Natural killer cell treated with Interleukin-12 subunit alpha and Interleukin-12 subunit beta and Interleukin-15 and Interleukin-18, amount 100 ng/mL, for 72 hours (primary cell): Measurements from ENCODE around the gene RBBP6. TPM values are rescaled to one million over a fixed set of nuclear protein-coding genes. Genes with fewer than 3 reads are reported as not detected.

ENCODE experiments used
- ATAC-seq, 2 donors: fragments of 150-1000 bp; cut with Tn5 transposase in 1 of 2; sonication (Bioruptor Pico), chemical (Tn5 transposase) in 1 of 2; 2 replicates each; pipeline ENCODE4 v1.10.0; 2021
- DNase-seq: peaks from one replicate; pipeline ENCODE4 v3.0.0; 2022; ENCODE audit warnings: low spot score
- H3K27ac Mint-ChIP-seq, 2 donors: 1 replicate in 1 of 2; 2 replicates in 1 of 2; pipeline ENCODE4 v1.8.0; 2022; ENCODE audit warnings: mixed read lengths in 2 of 2, mild to moderate bottlenecking in 1 of 2, moderate library complexity in 1 of 2
- H3K27me3 Mint-ChIP-seq, 2 donors: 1 replicate in 1 of 2; 2 replicates in 1 of 2; pipeline ENCODE4 v1.8.0; 2022; ENCODE audit warnings: mixed read lengths in 2 of 2
- H3K36me3 Mint-ChIP-seq: one replicate; pipeline ENCODE4 v1.8.0; 2022; ENCODE audit warnings: mixed read lengths
- H3K4me1 Mint-ChIP-seq, 2 donors: 1 replicate in 1 of 2; 2 replicates in 1 of 2; pipeline ENCODE4 v1.8.0; 2022; ENCODE audit warnings: low read depth in 2 of 2, mixed read lengths in 2 of 2, mild to moderate bottlenecking in 1 of 2
- H3K4me3 Mint-ChIP-seq: one replicate; pipeline ENCODE4 v1.8.0; 2022; ENCODE audit warnings: mixed read lengths
- H3K9me3 Mint-ChIP-seq: 2 replicates; pipeline ENCODE4 v1.8.0; 2022; ENCODE audit warnings: mixed read lengths
- total RNA-seq, 2 donors: library from RNA; stranded (reverse); gene quantifications; one replicate each; pipeline ENCODE4 v1.2.3, GENCODE V29; 2022

The RBBP6 gene
- total RNA-seq, 2 donors from 2014 or later, result 64.0 to 69.5 TPM

DNA sequence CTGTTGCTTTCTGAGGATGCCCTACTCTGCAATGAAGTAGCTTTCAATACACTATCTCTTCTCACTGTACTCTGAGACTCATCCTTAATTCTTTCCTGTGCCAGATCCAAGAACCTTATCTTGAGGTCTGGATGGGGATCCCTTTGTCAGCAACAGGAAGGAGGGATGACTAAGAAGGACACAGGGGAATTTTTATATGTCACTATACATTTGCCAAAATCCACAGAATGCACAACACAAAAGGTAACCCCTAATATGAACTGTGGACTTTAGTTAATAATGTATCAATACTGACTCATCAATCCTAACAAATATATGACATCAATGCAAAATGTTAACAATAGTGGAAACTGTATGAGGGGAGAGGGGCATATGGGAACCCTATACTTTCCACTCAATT lies 4.7 kb upstream of the RBBP6 start:
- Mint-ChIP-seq H3K27me3 (no peaks in the 10 kb centered on the region), H3K27ac (no peak overlapping the region), H3K4me3 (no peak overlapping the region), H3K4me1 (peaks cover 3 to 4% of the 10 kb centered on the region in 2 donors), H3K9me3 (no peaks in the 10 kb centered on the region), H3K36me3 (no peaks in the 10 kb centered on the region)
- DNase-seq (no peak), ATAC-seq (no peak)

DNA sequence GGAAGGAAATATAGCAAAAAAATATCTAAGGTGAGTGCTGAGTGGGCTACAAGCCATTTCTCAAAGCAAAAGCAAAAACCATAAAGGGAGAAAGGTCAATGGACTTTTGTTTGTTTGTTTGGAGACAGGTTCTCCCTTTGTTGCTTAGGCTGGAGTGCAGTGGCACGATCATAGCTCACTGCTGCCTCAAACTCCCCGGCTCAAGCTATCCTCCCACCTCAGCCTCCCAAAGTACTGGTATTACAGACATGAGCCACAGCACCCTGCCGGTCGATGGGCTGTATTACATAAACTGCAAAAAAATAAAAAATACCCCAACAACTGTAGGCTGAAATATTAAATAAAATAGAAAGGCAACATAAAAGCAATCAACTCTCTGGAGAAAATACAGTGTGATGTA lies 3.5 kb upstream of the RBBP6 start:
- Mint-ChIP-seq H3K4me1 (peaks cover 3 to 4% of the 10 kb centered on the region in 2 donors), H3K27ac (no peak overlapping the region), H3K9me3 (no peaks in the 10 kb centered on the region), H3K27me3 (no peaks in the 10 kb centered on the region), H3K4me3 (no peak overlapping the region), H3K36me3 (peaks cover 6% of the 10 kb centered on the region)
- DNase-seq (no peak), ATAC-seq (no peak)

DNA sequence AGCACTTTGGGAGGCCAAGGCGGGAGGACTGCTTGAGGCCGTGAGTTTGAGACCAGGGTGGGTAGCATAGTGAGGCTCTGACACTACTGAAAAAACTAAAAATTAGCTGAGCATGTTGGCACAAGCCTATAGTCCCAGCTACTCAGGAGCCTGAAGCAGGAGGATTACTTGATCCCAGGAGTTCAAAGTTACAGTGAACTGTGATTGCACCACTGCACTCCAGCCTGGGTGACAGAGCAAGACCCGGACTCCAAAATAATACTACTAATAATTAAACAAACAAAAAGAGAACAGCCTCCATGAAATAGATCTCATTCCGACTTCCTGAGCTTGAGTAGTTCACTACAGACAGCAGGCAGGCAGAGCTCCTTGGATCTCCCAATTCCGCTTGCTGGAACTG lies 2.7 kb upstream of the RBBP6 start:
- Mint-ChIP-seq H3K27ac (no peak overlapping the region), H3K36me3 (peaks cover 14% of the 10 kb centered on the region)

DNA sequence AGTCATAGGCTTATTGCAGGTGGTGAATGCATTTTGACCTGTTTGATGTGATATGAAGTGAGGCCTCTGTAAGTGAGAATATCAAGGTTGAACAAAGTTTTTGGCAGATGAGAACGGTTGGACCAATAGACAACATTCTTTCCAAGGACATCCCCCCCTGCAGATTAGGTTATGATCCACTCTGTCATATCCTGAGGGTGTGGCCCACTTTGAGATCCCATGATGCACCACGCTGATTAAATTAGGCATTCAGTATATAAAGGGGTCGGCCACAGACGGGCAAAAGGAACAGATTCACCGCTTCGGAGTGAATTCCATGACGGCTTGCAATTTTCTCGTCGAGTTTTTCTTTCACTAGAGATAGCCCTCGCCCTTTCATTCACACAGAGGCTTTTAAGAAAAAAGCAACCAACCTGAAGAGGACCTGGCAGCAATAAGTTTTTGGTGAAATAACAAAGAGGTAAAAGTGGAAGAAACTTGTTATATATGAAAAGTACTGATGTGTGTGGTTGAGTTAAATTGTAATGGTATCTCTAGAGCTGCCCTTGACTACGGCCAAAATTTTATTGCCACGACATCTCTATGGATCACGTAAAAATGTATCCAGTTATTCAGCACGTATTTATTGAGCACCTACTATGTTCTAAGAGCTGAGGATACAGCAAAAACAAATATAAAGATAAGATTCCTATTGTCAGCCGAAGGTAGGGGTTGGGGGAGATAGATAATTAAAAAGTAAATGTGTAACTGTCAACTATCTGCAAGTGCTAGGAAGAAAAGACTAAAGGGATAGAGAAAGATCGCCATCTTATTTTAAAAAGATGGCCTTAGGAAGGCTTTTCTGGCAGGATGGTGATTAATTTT lies 1.7 kb upstream of the RBBP6 start:
- no peaks in the 10 kb centered on the region for H3K9me3 Mint-ChIP-seq
- H3K27ac Mint-ChIP-seq, result no peak overlapping the region
- ATAC-seq (no peak), DNase-seq (no peak)
- H3K4me3 Mint-ChIP-seq, result peak overlapping the region; percentile 59
- H3K36me3 Mint-ChIP-seq, result peaks cover 21% of the 10 kb centered on the region
- H3K27me3 Mint-ChIP-seq, result no peaks in the 10 kb centered on the region
- H3K4me1 Mint-ChIP-seq, result peaks cover 17 to 22% of the 10 kb centered on the region in 2 donors

More for the DNA sequence above, 2.7 kb upstream of the RBBP6 start:
- H3K4me3 Mint-ChIP-seq, result no peak overlapping the region
- DNase-seq, result no peak
- ATAC-seq, result no peak
- H3K27me3 Mint-ChIP-seq, result no peaks in the 10 kb centered on the region
- peaks cover 9 to 11% of the 10 kb centered on the region in 2 donors for H3K4me1 Mint-ChIP-seq
- no peaks in the 10 kb centered on the region for H3K9me3 Mint-ChIP-seq

DNA sequence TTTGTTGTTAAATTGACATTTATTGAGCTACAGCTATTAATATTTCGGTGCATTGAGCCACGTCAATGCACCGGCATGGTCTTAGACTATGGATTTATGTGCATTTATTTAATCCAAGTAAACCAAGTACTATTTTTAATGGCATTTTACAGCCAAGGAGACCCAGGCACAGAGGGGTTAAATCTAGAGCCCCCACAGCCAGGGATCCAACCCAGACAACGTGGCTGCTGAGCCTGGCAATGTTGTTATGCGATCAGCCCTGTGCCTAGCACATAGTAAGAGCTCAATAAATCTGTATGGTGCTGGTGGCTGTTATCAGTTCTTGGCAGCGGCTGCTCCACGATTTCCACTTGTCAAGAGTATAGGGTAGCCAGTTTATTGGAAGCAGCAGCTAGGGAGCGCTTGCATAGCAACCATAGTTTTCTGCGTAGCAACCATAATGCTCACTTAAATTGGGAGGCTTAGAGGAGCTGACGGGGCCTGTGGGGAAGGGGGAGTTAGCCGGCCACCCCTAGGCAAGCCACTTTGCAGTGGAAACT lies 541 bp upstream of the RBBP6 start:
- peaks cover 22 to 29% of the 10 kb centered on the region in 2 donors for H3K4me1 Mint-ChIP-seq
- H3K27ac Mint-ChIP-seq, result peak overlapping the region; percentile 100
- DNase-seq, result no peak
- no peak for ATAC-seq
- peaks cover 21% of the 10 kb centered on the region for H3K36me3 Mint-ChIP-seq
- no peaks in the 10 kb centered on the region for H3K27me3 Mint-ChIP-seq
- no peaks in the 10 kb centered on the region for H3K9me3 Mint-ChIP-seq
- peak overlapping the region; percentile 95 for H3K4me3 Mint-ChIP-seq

DNA sequence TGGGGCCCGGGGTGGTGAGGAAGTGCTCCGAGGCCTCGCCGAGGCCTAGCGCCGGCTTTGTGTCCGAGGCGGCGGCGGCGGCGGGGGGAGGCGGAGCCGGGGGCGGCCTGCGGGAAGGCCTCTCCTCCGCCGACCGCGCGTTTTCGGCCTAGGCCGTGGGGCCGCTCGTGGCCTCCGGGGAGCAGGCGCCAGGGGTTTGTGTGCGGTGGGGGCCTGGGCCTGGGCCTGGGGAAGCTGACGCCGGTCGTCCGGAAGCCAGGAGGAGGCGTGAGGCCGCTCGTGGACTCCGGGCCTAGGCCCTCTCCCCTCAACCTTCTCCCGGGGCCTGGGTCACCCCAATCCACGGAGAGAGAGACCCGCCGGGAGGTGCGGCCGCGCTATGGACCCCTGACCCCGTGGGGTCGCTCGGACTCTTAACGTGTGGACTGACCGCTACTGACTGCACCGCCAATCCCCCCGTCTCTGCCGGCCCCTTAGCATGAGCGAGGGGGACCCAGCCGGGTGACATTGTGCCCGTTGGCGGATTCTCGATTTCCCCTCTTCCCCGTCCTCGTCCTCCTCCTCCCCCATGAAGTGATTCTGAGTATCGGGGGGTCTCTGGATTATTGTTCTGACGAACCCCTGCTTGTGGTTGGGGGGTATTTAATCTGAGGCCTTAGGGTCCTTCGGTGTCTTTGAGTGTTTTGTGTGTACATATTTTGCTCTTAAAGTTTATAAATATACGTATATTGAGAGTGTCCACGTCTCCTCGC lies 660 bp downstream of the RBBP6 start:
- Mint-ChIP-seq H3K4me3 (peak overlapping the region; percentile 95), H3K27me3 (no peaks in the 10 kb centered on the region), H3K4me1 (peaks cover 27 to 36% of the 10 kb centered on the region in 2 donors), H3K27ac (peak overlapping the region; percentile 100), H3K36me3 (peaks cover 25% of the 10 kb centered on the region), H3K9me3 (no peaks in the 10 kb centered on the region)
- DNase-seq, result peak; percentile 78
- ATAC-seq, result peak; percentile 69 to 70

DNA sequence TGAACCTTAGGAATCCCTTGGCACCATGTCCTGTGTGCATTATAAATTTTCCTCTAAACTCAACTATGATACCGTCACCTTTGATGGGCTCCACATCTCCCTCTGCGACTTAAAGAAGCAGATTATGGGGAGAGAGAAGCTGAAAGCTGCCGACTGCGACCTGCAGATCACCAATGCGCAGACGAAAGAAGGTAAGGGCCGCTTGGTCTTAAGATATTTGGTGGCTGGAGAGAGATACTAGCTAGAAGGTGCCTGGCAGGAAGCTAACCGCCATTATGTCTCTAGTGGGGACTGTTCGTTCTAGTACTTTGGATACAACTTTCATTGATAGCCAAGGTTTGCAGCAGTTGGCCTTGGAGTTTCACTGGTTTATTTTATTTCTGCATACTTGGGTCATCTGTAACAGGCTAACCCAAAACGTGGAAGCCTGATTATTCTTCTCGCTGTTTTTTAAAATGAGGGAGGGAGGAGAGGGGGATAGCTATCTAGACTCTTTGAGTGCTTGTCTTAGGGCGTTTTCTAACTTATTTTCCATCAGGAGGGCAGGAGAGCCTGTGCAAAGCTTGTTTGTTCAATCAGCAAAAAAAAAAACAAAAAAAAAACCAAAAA lies 1.3 kb downstream of the RBBP6 start:
- no peaks in the 10 kb centered on the region for H3K9me3 Mint-ChIP-seq
- no peaks in the 10 kb centered on the region for H3K27me3 Mint-ChIP-seq
- DNase-seq (no peak), ATAC-seq (no peak)
- H3K27ac Mint-ChIP-seq, result peak overlapping the region; percentile 100
- H3K36me3 Mint-ChIP-seq, result peaks cover 30% of the 10 kb centered on the region
- peak overlapping the region; percentile 95 for H3K4me3 Mint-ChIP-seq
- peaks cover 33 to 43% of the 10 kb centered on the region in 2 donors for H3K4me1 Mint-ChIP-seq

DNA sequence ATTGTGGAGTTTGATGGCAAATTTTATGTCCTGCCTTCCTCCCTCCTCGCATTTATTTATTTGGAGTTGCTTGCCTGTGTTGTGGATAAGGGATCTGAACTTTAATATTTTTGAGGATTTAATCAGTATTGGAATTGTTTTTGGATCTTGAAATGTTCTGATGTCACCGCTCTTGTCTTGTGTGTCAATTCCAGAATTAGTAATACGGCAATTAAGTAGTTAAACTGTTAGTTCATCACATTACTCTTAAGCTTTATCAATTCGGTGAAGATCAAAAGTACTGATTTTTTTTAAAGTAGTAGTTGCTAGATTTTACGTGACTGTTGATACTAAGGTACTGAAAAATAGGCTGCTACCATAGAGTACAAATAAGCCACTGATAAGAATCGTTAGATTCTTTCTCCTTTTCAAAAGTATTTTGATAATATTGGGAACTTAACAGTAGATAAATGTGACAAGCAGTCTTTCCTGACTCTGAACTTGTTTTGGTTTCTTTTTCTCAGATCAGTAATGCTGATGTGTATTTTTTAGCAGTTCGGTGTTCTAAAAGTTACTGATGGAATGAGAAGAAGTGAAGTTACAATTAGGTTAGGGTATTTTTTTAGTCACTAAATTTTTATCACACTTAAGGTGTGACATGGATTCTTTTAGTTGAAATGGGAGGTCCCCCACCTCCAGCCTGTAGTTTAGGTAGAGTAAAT lies 2.0 kb downstream of the RBBP6 start:
- DNase-seq (no peak), ATAC-seq (no peak)
- Mint-ChIP-seq H3K9me3 (no peaks in the 10 kb centered on the region), H3K4me1 (peaks cover 34 to 46% of the 10 kb centered on the region in 2 donors), H3K27me3 (no peaks in the 10 kb centered on the region), H3K4me3 (peak overlapping the region; percentile 95), H3K27ac (peak overlapping the region; percentile 100), H3K36me3 (peaks cover 31% of the 10 kb centered on the region)

DNA sequence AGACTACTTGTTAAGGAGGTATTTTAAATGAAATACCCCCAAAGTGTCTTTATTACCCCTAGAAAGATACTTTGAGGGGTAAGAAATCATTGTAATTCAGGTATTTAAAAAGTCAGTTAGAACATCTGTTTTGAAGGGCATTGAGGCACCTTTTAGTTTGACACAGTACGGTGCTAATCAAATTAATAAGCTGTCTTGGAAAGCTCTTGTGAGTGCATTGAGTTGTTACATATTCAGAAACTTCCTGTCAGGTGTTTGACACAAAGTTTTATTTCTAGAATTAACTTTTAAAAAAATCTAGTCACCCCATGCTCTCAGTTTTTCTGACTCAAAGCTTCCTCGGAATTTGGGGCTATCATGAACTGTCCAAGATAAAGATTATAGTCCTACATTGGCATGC lies 4.6 kb downstream of the RBBP6 start:
- Mint-ChIP-seq H3K27ac (peak overlapping the region; percentile 35 to 44), H3K27me3 (no peaks in the 10 kb centered on the region), H3K36me3 (peaks cover 37% of the 10 kb centered on the region), H3K4me3 (peak overlapping the region; percentile 74), H3K4me1 (peaks cover 36 to 49% of the 10 kb centered on the region in 2 donors), H3K9me3 (no peaks in the 10 kb centered on the region)
- DNase-seq (no peak), ATAC-seq (no peak)

DNA sequence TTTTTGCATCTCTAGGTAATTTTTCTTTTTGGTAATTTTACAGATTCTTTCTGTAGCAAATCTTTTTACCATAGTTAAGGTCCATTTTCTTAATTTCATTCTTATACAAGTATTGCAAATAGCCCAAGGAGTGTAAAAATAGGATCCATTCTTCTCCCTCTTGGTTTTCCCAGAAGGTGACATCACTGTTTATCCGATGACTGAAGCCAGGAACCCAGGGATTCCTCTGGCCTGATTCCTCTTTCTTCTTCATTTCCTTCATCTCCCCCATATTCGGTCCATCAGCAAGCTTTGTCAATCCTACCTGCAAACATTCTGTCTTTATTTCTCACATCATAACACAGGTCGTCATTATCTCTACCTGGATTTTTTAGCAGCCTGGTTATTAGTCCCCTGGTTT lies 5.3 kb downstream of the RBBP6 start:
- Mint-ChIP-seq H3K4me3 (peak overlapping the region; percentile 37), H3K27me3 (no peaks in the 10 kb centered on the region), H3K27ac (peak overlapping the region in 1 of 2 donors; percentile 58), H3K9me3 (no peaks in the 10 kb centered on the region), H3K36me3 (peaks cover 44% of the 10 kb centered on the region), H3K4me1 (peaks cover 36 to 56% of the 10 kb centered on the region in 2 donors)
- DNase-seq (no peak), ATAC-seq (no peak)

DNA sequence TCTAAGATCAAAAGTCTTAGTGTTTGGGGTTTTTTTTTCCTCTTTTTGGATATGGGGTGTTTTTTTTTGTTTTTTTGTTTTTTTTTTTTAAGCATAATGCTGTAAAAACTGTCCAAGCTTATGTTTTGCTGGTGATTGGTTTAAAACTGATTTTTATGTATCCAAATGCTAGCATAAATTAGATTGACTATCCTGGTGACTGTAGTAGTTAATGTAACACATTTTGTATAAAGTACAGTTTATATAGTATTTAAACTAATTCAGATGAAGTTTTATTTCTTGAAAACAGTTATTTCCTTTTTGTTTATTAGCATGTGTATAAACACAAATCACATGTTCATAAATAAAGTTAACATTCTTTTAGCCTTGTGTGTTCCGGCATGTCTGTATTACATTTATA lies 10.9 kb downstream of the RBBP6 start:
- no peak for ATAC-seq
- DNase-seq, result no peak
- Mint-ChIP-seq H3K9me3 (no peaks in the 10 kb centered on the region), H3K4me3 (no peak overlapping the region), H3K27me3 (no peaks in the 10 kb centered on the region), H3K27ac (no peak overlapping the region), H3K4me1 (peaks cover 13 to 33% of the 10 kb centered on the region in 2 donors), H3K36me3 (peaks cover 21% of the 10 kb centered on the region)

DNA sequence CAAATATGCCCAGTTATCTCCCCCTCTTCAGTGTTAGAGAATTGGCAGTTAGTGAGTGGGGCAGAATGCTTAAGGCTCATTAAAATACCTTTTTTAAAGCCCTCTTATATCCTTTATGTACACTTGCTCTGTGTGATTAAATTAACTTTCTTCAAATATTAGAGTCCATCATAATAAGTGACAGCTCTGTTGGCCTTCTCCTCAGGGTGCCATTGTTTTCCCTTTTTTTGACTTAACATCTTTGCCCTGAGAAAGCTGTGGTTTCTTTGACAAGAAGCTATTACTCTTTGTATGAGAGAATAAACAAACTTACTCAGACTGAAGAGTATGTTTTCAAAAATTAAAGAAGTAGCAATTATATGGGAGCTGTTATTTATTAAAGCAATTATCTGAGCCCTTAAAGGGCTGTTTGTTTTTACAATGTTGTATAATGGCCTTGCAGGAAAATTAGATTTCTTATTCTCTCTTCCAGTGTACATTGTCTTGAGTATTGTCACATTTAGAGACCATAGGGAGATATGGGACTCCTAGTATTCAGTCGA lies 13.4 kb downstream of the RBBP6 start:
- H3K27ac Mint-ChIP-seq, result no peak overlapping the region
- no peaks in the 10 kb centered on the region for H3K9me3 Mint-ChIP-seq
- peaks cover 22% of the 10 kb centered on the region for H3K36me3 Mint-ChIP-seq
- no peak for DNase-seq
- peaks cover 8 to 19% of the 10 kb centered on the region in 2 donors for H3K4me1 Mint-ChIP-seq
- no peak overlapping the region for H3K4me3 Mint-ChIP-seq
- ATAC-seq, result no peak
- H3K27me3 Mint-ChIP-seq, result no peaks in the 10 kb centered on the region

DNA sequence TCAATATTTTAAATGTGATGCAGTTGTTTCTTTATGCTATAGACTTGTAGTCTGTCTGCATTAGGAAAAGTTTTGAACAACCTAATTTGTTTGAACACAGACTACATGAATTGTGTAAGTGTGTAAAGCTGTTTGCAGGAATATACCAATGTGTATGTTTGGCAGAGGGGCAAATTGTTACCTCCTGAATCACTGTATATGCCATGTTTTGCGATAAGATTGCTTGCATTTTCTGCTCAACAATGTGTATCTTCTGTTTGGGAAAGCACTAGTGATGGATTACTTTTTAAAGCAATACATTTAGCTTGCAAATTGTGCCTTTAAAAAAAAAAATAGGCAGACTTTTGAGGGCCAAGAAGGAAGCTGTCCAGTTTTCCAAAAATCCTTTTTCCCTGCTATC lies 14.6 kb downstream of the RBBP6 start:
- H3K4me1 Mint-ChIP-seq, result peaks cover 8 to 17% of the 10 kb centered on the region in 2 donors
- no peaks in the 10 kb centered on the region for H3K9me3 Mint-ChIP-seq
- H3K4me3 Mint-ChIP-seq, result no peak overlapping the region
- no peak overlapping the region for H3K27ac Mint-ChIP-seq
- ATAC-seq (no peak), DNase-seq (no peak)
- H3K27me3 Mint-ChIP-seq, result no peaks in the 10 kb centered on the region
- peaks cover 28% of the 10 kb centered on the region for H3K36me3 Mint-ChIP-seq
